Spleen (tissue), 11 donors: ENCODE measurements around the gene CD84. TPM values are rescaled to one million over a fixed set of nuclear protein-coding genes. Genes with fewer than 3 reads are reported as not detected.
"Not testable (repeated sequence)": the region's sequence is repeated elsewhere in the genome, so short reads cannot be mapped to it uniquely, and the experiment has no call there.

Experiments
- DNase-seq: peaks from one replicate; pipeline ENCODE4 v3.0.0-alpha.2; 2020
- H3K27ac ChIP-seq, 8 donors: fragments of 200-600 bp; sonication (generic) in 7 of 8; 1 replicate in 4 of 8; 2 replicates in 4 of 8; pipeline versions ENCODE4 v1.5.0 to v1.8.0; 2016 to 2021; ENCODE audit warnings: inconsistent platforms in 4 of 8, mild to moderate bottlenecking in 4 of 8, moderate library complexity in 1 of 8
- H3K27me3 ChIP-seq, 7 donors: fragments of 200-600 bp; sonication (generic) in 6 of 7; replicated peaks in 1 of 7; 1 replicate in 4 of 7; 2 replicates in 3 of 7; pipeline versions ENCODE4 v1.5.0 to v1.8.0; 2016 to 2021; ENCODE audit warnings: inconsistent platforms in 3 of 7, mild to moderate bottlenecking in 1 of 7
- H3K36me3 ChIP-seq, 6 donors: fragments of 200-600 bp; sonication (generic) in 5 of 6; 1 replicate in 4 of 6; 2 replicates in 2 of 6; pipeline versions ENCODE4 v1.5.0 to v1.8.0; 2016 to 2021; ENCODE audit warnings: inconsistent platforms in 2 of 6
- H3K4me1 ChIP-seq, 6 donors: fragments of 200-600 bp; sonication (generic) in 5 of 6; 1 replicate in 3 of 6; 2 replicates in 3 of 6; pipeline versions ENCODE4 v1.5.0 to v1.8.0; 2016 to 2021; ENCODE audit warnings: inconsistent platforms in 3 of 6
- H3K4me3 ChIP-seq, 8 donors: fragments of 200-600 bp; sonication (generic) in 7 of 8; 1 replicate in 4 of 8; 2 replicates in 4 of 8; pipeline versions ENCODE4 v1.5.0 to v1.8.0; 2016 to 2021; ENCODE audit warnings: inconsistent platforms in 4 of 8, mild to moderate bottlenecking in 4 of 8, moderate library complexity in 2 of 8
- H3K9me3 ChIP-seq, 8 donors: fragments of 200-600 bp; sonication (generic) in 7 of 8; 1 replicate in 4 of 8; 2 replicates in 4 of 8; pipeline versions ENCODE4 v1.5.0 to v1.8.0; 2016 to 2021; ENCODE audit warnings: inconsistent platforms in 4 of 8
- POLR2A ChIP-seq, 3 donors: fragments of 450-650 bp; IDR thresholded peaks; one replicate each; pipeline ENCODE4 v1.5.1; 2017; ENCODE audit warnings: antibody characterized with exemption in 3 of 3, mild to moderate bottlenecking in 1 of 3
- POLR2AphosphoS5 ChIP-seq, 3 donors: sonication (generic); formaldehyde crosslinking; IDR thresholded peaks; one replicate each; pipeline ENCODE4 v1.5.1; 2017; ENCODE audit warnings: antibody characterized with exemption in 3 of 3
- WGBS, 5 donors: extraction: QIAGEN DNeasy Blood & Tissue Kit in 3 of 5; methylation state at CpG; one replicate each; pipeline versions ENCODE4 v1.1.5 to v1.1.7; 2013 to 2018; 5-methylcytosine and 5-hydroxymethylcytosine counted together
- intact Hi-C: fragments of 100-400 bp; cut with DNase I; formaldehyde crosslinking; loops from one replicate; pipeline ENCODE4 v1.15.0; 2023; ENCODE audit warnings: low total_unique reads
- polyA plus RNA-seq, 3 donors: library from polyadenylated mRNA; stranded (reverse); fragments of 200-250 nt; gene quantifications; one replicate each; pipeline ENCODE4 v1.2.1, GENCODE V29; 2013
- total RNA-seq, 7 donors: library from RNA; depleted of rRNA in 3 of 7; stranded (reverse); fragments of >200 nt in 3 of 7; fragmentation: NEBNext Ultra II Directional in 4 of 7; extraction: Animal tissue kit (Norgen Biotek cat#: 25700) in 4 of 7; gene quantifications; one replicate each; pipeline versions ENCODE4 v1.1.0 to v1.2.1, GENCODE V29; 2016 to 2021
- TF ChIP-seq, protein P1 (sequence below), 11 experiments: fragments of 200-600 bp in 7 of 11; fragments of 450-650 bp in 4 of 11; sonication (generic) in 4 of 11; IDR thresholded peaks in 8 of 11; conservative IDR thresholded peaks in 3 of 11; 1 replicate in 7 of 11; 2 replicates in 4 of 11; pipeline versions ENCODE4 v1.4.0 to v1.8.0; 2016 to 2021; ENCODE audit warnings: antibody characterized with exemption in 11 of 11, inconsistent platforms in 4 of 11, mild to moderate bottlenecking in 1 of 11
- donor health status: healthy with polysubstance abuse.
- donor health status: DM: no; HTN: no; CAD: no; lungs with moderate emphysema.
- donor health status: DM: no; HTN: no; CAD: no.
- donor health status: Bipolar disorder and iron deficiency.
- donor health status: healthy.
- donor health status: DM: no; HTN: no; CAD: no.
- donor health status: DM: yes; HTN: yes; CAD: no.

The CD84 gene
- total and polyA plus RNA-seq, 10 donors, result 4.7 to 76.1 (median 60.0) TPM

- no peak for DNase-seq
- intact Hi-C loops, result no loop called here
- H3K4me3 ChIP-seq, result peak overlapping the region; percentile 8 to 79 (median 44)
- peaks cover 13 to 78% (median 50%) of the 10 kb centered on the region in 6 donors for H3K4me1 ChIP-seq
- TF ChIP-seq, protein P1, sequence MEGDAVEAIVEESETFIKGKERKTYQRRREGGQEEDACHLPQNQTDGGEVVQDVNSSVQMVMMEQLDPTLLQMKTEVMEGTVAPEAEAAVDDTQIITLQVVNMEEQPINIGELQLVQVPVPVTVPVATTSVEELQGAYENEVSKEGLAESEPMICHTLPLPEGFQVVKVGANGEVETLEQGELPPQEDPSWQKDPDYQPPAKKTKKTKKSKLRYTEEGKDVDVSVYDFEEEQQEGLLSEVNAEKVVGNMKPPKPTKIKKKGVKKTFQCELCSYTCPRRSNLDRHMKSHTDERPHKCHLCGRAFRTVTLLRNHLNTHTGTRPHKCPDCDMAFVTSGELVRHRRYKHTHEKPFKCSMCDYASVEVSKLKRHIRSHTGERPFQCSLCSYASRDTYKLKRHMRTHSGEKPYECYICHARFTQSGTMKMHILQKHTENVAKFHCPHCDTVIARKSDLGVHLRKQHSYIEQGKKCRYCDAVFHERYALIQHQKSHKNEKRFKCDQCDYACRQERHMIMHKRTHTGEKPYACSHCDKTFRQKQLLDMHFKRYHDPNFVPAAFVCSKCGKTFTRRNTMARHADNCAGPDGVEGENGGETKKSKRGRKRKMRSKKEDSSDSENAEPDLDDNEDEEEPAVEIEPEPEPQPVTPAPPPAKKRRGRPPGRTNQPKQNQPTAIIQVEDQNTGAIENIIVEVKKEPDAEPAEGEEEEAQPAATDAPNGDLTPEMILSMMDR (IDR thresholded peaks at IDR 0.05 in 8 of 11, conservative IDR thresholded peaks at IDR 0.05 in 3 of 11), result no peak
- TF ChIP-seq POLR2AphosphoS5 (IDR thresholded peaks at IDR 0.05), result no peak
- no peak for TF ChIP-seq POLR2A (IDR thresholded peaks at IDR 0.05)
- 19 to 28% (median 21%) methylated on average over 2 of the region's 2 CpGs for WGBS, 5 donors
- H3K27ac ChIP-seq, result peak overlapping the region; percentile 71 to 93 (median 84)
- H3K27me3 ChIP-seq, result no peaks in the 10 kb centered on the region
- peaks cover 0 to 16% (median 8%) of the 10 kb centered on the region in 8 donors for H3K9me3 ChIP-seq
- H3K36me3 ChIP-seq, result peaks cover 0 to 15% (median 0%) of the 10 kb centered on the region in 6 donors
These were observed 58.7 kb downstream of the CD84 start for GRCh38 chr1:160520582-160520981.

GRCh38 chr1:160519642-160520435 lies 59.5 kb downstream of the CD84 start:
- H3K27ac ChIP-seq, result peak overlapping the region; percentile 71 to 93 (median 84)
- DNase-seq, result no peak
- H3K9me3 ChIP-seq, result peaks cover 0 to 9% (median 1%) of the 10 kb centered on the region in 8 donors
- TF ChIP-seq POLR2A (IDR thresholded peaks at IDR 0.05), result no peak
- TF ChIP-seq, protein P1 (IDR thresholded peaks at IDR 0.05 in 8 of 11, conservative IDR thresholded peaks at IDR 0.05 in 3 of 11), result peak in 9 of 11 experiments; percentile 17 to 49 (median 35)
- peaks cover 13 to 84% (median 56%) of the 10 kb centered on the region in 6 donors for H3K4me1 ChIP-seq
- peak overlapping the region in 7 of 8 donors; percentile 3 to 79 (median 47) for H3K4me3 ChIP-seq
- H3K36me3 ChIP-seq, result peaks cover 0 to 15% (median 0%) of the 10 kb centered on the region in 6 donors
- intact Hi-C loops, result no loop called here
- 15 to 24% (median 18%) methylated on average over 5 of the region's 5 CpGs for WGBS, 5 donors
- H3K27me3 ChIP-seq, result no peaks in the 10 kb centered on the region

DNA sequence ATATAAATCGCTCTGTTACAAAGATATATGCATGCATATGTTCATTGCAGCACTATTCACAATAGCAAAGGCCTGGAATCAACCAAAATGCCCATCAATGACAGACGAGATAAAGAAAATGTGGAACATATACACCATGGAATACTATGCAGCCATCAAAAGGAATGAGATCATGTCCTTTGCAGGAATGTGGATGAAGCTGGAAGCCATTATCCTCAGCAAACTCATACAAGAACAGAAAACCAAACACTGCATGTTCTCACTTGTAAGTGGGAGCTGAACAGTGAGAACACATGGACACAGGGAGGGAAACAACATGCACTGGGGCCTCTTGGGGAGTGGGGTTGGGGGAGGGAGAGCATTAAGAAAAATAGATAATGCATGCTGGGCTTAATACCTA lies 61.8 kb downstream of the CD84 start:
- Histone ChIP-seq H3K9me3 (peaks cover 0 to 18% (median 6%) of the 10 kb centered on the region in 8 donors), H3K27ac (peak overlapping the region in 2 of 8 donors; percentile 87 to 93), H3K4me3 (peak overlapping the region in 1 of 8 donors; percentile 33), H3K36me3 (peaks cover 0 to 22% (median under 1%) of the 10 kb centered on the region in 6 donors), H3K4me1 (peaks cover 9 to 91% (median 51%) of the 10 kb centered on the region in 6 donors)
- 43 to 71% (median 47%) methylated on average over 2 of the region's 2 CpGs for WGBS, 5 donors
- intact Hi-C loops, H3K27me3 ChIP-seq, DNase-seq: not testable (repeated sequence)

DNA sequence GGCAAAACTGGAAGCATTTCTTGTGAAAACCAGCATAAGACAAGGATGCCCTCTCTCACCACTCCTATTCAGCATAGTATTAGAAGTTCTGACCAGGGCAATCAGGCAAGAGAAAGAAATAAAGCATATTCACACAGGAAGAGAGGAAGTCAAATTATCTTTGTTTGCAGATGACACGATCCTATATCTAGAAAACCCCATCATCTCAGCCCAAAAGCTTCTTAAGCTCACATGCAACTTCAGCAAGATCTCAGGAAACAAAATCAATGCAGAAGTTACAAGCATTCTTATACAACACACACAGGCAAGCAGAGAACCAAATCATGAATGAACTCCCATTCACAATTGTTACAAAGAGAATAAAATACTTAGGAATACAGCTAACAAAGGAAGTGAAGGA lies 63.4 kb downstream of the CD84 start:
- H3K27me3 ChIP-seq, intact Hi-C loops, DNase-seq: not testable (repeated sequence)
- peak overlapping the region in 2 of 8 donors; percentile 3 to 33 for H3K4me3 ChIP-seq
- peaks cover 4 to 78% (median 41%) of the 10 kb centered on the region in 6 donors for H3K4me1 ChIP-seq
- peak overlapping the region in 2 of 8 donors; percentile 16 to 30 for H3K27ac ChIP-seq
- WGBS, 5 donors, result 23 to 39% (median 36%) methylated on average over 1 of the region's 1 CpG
- peaks cover 0 to 38% (median 11%) of the 10 kb centered on the region in 6 donors for H3K36me3 ChIP-seq
- peaks cover 0 to 30% (median 14%) of the 10 kb centered on the region in 8 donors for H3K9me3 ChIP-seq

- Histone ChIP-seq H3K36me3 (peaks cover 0 to 74% (median 0%) of the 10 kb centered on the region in 6 donors), H3K27ac (no peak overlapping the region), H3K9me3 (peaks cover 7 to 48% (median 46%) of the 10 kb centered on the region in 8 donors), H3K4me1 (peaks cover 0 to 52% (median 7%) of the 10 kb centered on the region in 6 donors), H3K4me3 (no peak overlapping the region), H3K27me3 (no peaks in the 10 kb centered on the region)
- intact Hi-C loops, result no loop called here
- TF ChIP-seq POLR2AphosphoS5 (IDR thresholded peaks at IDR 0.05), result no peak
- no peak for TF ChIP-seq POLR2A (IDR thresholded peaks at IDR 0.05)
- TF ChIP-seq, protein P1 (IDR thresholded peaks at IDR 0.05 in 8 of 11, conservative IDR thresholded peaks at IDR 0.05 in 3 of 11), result no peak
- WGBS, 5 donors, result 90 to 97% (median 96%) methylated on average over 2 of the region's 2 CpGs
- no peak for DNase-seq
These were observed 74.6 kb downstream of the CD84 start for GRCh38 chr1:160504651-160505050.
